IMR-90 (cell line): ENCODE measurements around the gene CLIC5. TPM values are rescaled to one million over a fixed set of nuclear protein-coding genes. Genes with fewer than 3 reads are reported as not detected.

Experiments used
- ATAC-seq: fragments of 200-7000 bp; cut with Tn5 transposase; 2 replicates; pipeline ENCODE4 v1.9.1; 2020; ENCODE audit warnings: low read depth, mild to moderate bottlenecking, moderate library complexity
- BruUV-seq: library from RNA; stranded (reverse); fragments of 400-500 nt; replicated peaks from 2 replicates; lab custom pipeline; 2021; lab: Mats Ljungman, UMichigan
- CTCF ChIA-PET: fragments of 300-600 bp; formaldehyde crosslinking; extraction: SDS; loops from one replicate; lab custom pipeline; 2021; ENCODE audit warnings: antibody characterized with exemption; lab: Yijun Ruan, JAX
- POLR2A ChIA-PET: fragments of 300-600 bp; sonication (Branson Sonifier 250); formaldehyde crosslinking; loops from one replicate; lab custom pipeline; 2022; ENCODE audit warnings: antibody characterized with exemption; ENCODE audit not compliant: unreplicated experiment; lab: Charles Lee
- DNase-seq: peaks from one replicate; pipeline ENCODE4 v3.0.0; 2013
- H2AFZ ChIP-seq: replicated peaks from 2 replicates; pipeline ENCODE3; 2013; ENCODE audit warnings: low read length, mild to moderate bottlenecking; ENCODE audit not compliant: poor library complexity
- H2AK5ac ChIP-seq: 2 replicates; pipeline ENCODE4 v1.6.1; 2013; ENCODE audit warnings: low read depth, low read length, inconsistent platforms
- H2AK9ac ChIP-seq: replicated peaks from 2 replicates; pipeline ENCODE3; 2013; ENCODE audit warnings: mild to moderate bottlenecking, low read depth, low read length, moderate library complexity; ENCODE audit not compliant: poor library complexity
- H2BK120ac ChIP-seq: 2 replicates; pipeline ENCODE4 v1.6.1; 2013; ENCODE audit warnings: low read depth, low read length, inconsistent platforms
- H2BK15ac ChIP-seq: 3 replicates; pipeline ENCODE4 v1.6.1; 2013; ENCODE audit warnings: low read depth, low read length, inconsistent platforms
- H2BK20ac ChIP-seq: 2 replicates; pipeline ENCODE4 v1.6.1; 2013; ENCODE audit warnings: low read depth, mild to moderate bottlenecking, inconsistent platforms, low read length, moderate library complexity
- H2BK5ac ChIP-seq: 2 replicates; pipeline ENCODE4 v1.6.1; 2013; ENCODE audit warnings: mild to moderate bottlenecking, low read depth, low read length, inconsistent platforms; ENCODE audit not compliant: poor library complexity, severe bottlenecking
- H3K14ac ChIP-seq: replicated peaks from 2 replicates; pipeline ENCODE4 v1.6.1; 2013; ENCODE audit warnings: low read depth, low read length, inconsistent platforms
- H3K18ac ChIP-seq: 2 replicates; pipeline ENCODE4 v1.6.1; 2013; ENCODE audit warnings: low read depth, low read length, control low read depth
- H3K23ac ChIP-seq: 2 replicates; pipeline ENCODE4 v1.6.1; 2013; ENCODE audit warnings: low read depth, low read length, inconsistent platforms
- H3K27ac ChIP-seq: 2 replicates; pipeline ENCODE4 v1.5.1; 2013; ENCODE audit warnings: mild to moderate bottlenecking, control low read depth, low read length; ENCODE audit not compliant: insufficient read depth
- H3K27me3 ChIP-seq: 2 replicates; pipeline ENCODE4 v1.6.1; 2013; ENCODE audit warnings: low read length; ENCODE audit not compliant: control insufficient read depth, insufficient read depth
- H3K36me3 ChIP-seq: 2 replicates; pipeline ENCODE4 v1.6.1; 2013; ENCODE audit warnings: low read length, mixed read lengths; ENCODE audit not compliant: control insufficient read depth, insufficient read depth
- H3K4ac ChIP-seq: 2 replicates; pipeline ENCODE4 v1.6.1; 2013; ENCODE audit warnings: low read depth, low read length, inconsistent platforms
- H3K4me1 ChIP-seq: 2 replicates; pipeline ENCODE4 v1.6.1; 2013; ENCODE audit warnings: low read length, mixed read lengths; ENCODE audit not compliant: control insufficient read depth, insufficient read depth
- H3K4me2 ChIP-seq: 2 replicates; pipeline ENCODE4 v1.6.1; 2013; ENCODE audit warnings: low read depth, mild to moderate bottlenecking, control low read depth, low read length, moderate library complexity
- H3K4me3 ChIP-seq: 2 replicates; pipeline ENCODE4 v1.5.1; 2013; ENCODE audit warnings: low read depth, mild to moderate bottlenecking, control low read depth, low read length, moderate library complexity; ENCODE audit not compliant: insufficient read depth
- H3K56ac ChIP-seq: 2 replicates; pipeline ENCODE4 v1.6.1; 2013; ENCODE audit warnings: low read length, inconsistent platforms; ENCODE audit not compliant: insufficient read depth; ENCODE audit errors: extremely low read depth
- H3K79me1 ChIP-seq, 2 experiments: 2 replicates each; pipeline ENCODE4 v1.6.1; 2013; ENCODE audit warnings: low read length in 2 of 2, inconsistent platforms in 1 of 2, low read depth in 1 of 2
- H3K9ac ChIP-seq: 2 replicates; pipeline ENCODE4 v1.6.1; 2013; ENCODE audit warnings: low read depth, low read length, control low read depth
- H3K9me1 ChIP-seq: 2 replicates; pipeline ENCODE4 v1.6.1; 2013; ENCODE audit warnings: low read length, inconsistent platforms; ENCODE audit not compliant: insufficient read depth
- H3K9me3 ChIP-seq: 2 replicates; pipeline ENCODE4 v1.6.1; 2013; ENCODE audit warnings: low read length; ENCODE audit not compliant: control insufficient read depth, insufficient read depth
- H4K20me1 ChIP-seq: 2 replicates; pipeline ENCODE4 v1.6.1; 2013; ENCODE audit warnings: low read length, inconsistent platforms; ENCODE audit not compliant: insufficient read depth
- H4K5ac ChIP-seq: 2 replicates; pipeline ENCODE4 v1.6.1; 2013; ENCODE audit warnings: mild to moderate bottlenecking, low read depth, low read length, control low read depth
- H4K8ac ChIP-seq, 2 experiments: 2 replicates each; pipeline ENCODE4 v1.6.1; 2013; ENCODE audit warnings: low read depth in 2 of 2, low read length in 2 of 2, control low read depth in 1 of 2, inconsistent platforms in 1 of 2
- H4K91ac ChIP-seq: 2 replicates; pipeline ENCODE4 v1.6.1; 2013; ENCODE audit warnings: low read depth, low read length, inconsistent platforms; ENCODE audit not compliant: insufficient read depth
- BHLHE40 ChIP-seq: fragments of 150-350 bp; IDR thresholded peaks from 2 replicates; pipeline ENCODE4 v1.6.1; 2016; ENCODE audit warnings: mild to moderate bottlenecking, low read depth, low read length
- CHD1 ChIP-seq: IDR thresholded peaks from 2 replicates; pipeline ENCODE4 v1.6.1; 2012; ENCODE audit warnings: low read depth, low read length, improper control_type of control experiment
- CTCF ChIP-seq: conservative IDR thresholded peaks from 2 replicates; pipeline ENCODE4 v1.5.1; 2012; ENCODE audit warnings: mild to moderate bottlenecking, low read depth, low read length, improper control_type of control experiment
- ELK1 ChIP-seq: fragments of 150-350 bp; IDR thresholded peaks from 2 replicates; pipeline ENCODE4 v1.6.1; 2016; ENCODE audit warnings: low read depth, mild to moderate bottlenecking, low read length, moderate library complexity, borderline replicate concordance
- FOS ChIP-seq: fragments of 150-350 bp; IDR thresholded peaks from 2 replicates; pipeline ENCODE4 v1.6.1; 2016; ENCODE audit warnings: low read depth, low read length
- MAFK ChIP-seq: IDR thresholded peaks from 2 replicates; pipeline ENCODE4 v1.6.1; 2012; ENCODE audit warnings: low read depth, low read length, improper control_type of control experiment
- MAZ ChIP-seq: IDR thresholded peaks from 2 replicates; pipeline ENCODE4 v1.6.1; 2012; ENCODE audit warnings: low read depth, mild to moderate bottlenecking, low read length, improper control_type of control experiment, moderate library complexity, borderline replicate concordance
- MXI1 ChIP-seq: IDR thresholded peaks from 2 replicates; pipeline ENCODE4 v1.6.1; 2012; ENCODE audit warnings: low read depth, mild to moderate bottlenecking, low read length, moderate library complexity, borderline replicate concordance
- NFE2L2 ChIP-seq: fragments of 150-350 bp; IDR thresholded peaks from 2 replicates; pipeline ENCODE4 v1.6.1; 2016; ENCODE audit warnings: low read depth, mild to moderate bottlenecking, low read length
- POLR2A ChIP-seq: IDR thresholded peaks from 2 replicates; pipeline ENCODE4 v1.6.1; 2012; ENCODE audit warnings: mild to moderate bottlenecking, low read depth, low read length
- RAD21 ChIP-seq: IDR thresholded peaks from 2 replicates; pipeline ENCODE4 v1.6.1; 2012; ENCODE audit warnings: low read length, improper control_type of control experiment
- RCOR1 ChIP-seq: IDR thresholded peaks from 2 replicates; pipeline ENCODE4 v1.6.1; 2012; ENCODE audit warnings: mild to moderate bottlenecking, low read length, improper control_type of control experiment; ENCODE audit not compliant: insufficient replicate concordance
- RFX5 ChIP-seq: IDR thresholded peaks from 2 replicates; pipeline ENCODE4 v1.8.0; 2012; ENCODE audit warnings: low read depth, mild to moderate bottlenecking, low read length, moderate library complexity
- SMC3 ChIP-seq: fragments of 150-350 bp; IDR thresholded peaks from 2 replicates; pipeline ENCODE4 v1.6.1; 2016; ENCODE audit warnings: low read depth, mild to moderate bottlenecking, antibody characterized with exemption, low read length, moderate library complexity
- USF2 ChIP-seq: fragments of 150-350 bp; IDR thresholded peaks from 2 replicates; pipeline ENCODE4 v1.6.1; 2017; ENCODE audit warnings: mild to moderate bottlenecking, antibody characterized with exemption, low read length, low read depth
- WGBS, 2 experiments: methylation state at CpG; one replicate each; pipeline versions ENCODE4 v1.1.5 to v1.1.7; 2013; ENCODE audit warnings: missing lambda C conversion rate in 2 of 2; ENCODE audit not compliant: insufficient read length in 1 of 2; ENCODE audit errors: extremely low coverage in 2 of 2; 5-methylcytosine and 5-hydroxymethylcytosine counted together
- dilution Hi-C: fragments of 300-500 bp; cut with HindIII; formaldehyde crosslinking; loops from one replicate; pipeline ENCODE4 v1.14.3; 2018; ENCODE audit warnings: low sequenced_read_pairs; ENCODE audit not compliant: unreplicated experiment
- in situ Hi-C: fragments of 300-500 bp; cut with MboI; formaldehyde crosslinking; loops from 3 replicates; pipeline ENCODE4 v1.14.3; 2019; ENCODE audit warnings: low sequenced_read_pairs, inconsistent platforms, mixed read lengths
- intact Hi-C: fragments of 100-400 bp; cut with micrococcal nuclease; formaldehyde crosslinking; loops from 2 replicates; pipeline ENCODE4 v1.10.0; 2022
- polyA plus RNA-seq, 3 experiments: library from polyadenylated mRNA; depleted of rRNA; stranded (reverse); fragments of >200 nt; gene quantifications; 2 replicates each; pipeline ENCODE4 v1.2.3, GENCODE V29; 2012; ENCODE audit warnings: low replicate concordance in 1 of 3
- total RNA-seq: library from RNA; depleted of rRNA; stranded (reverse); fragments of >200 nt; gene quantifications from 2 replicates; pipeline ENCODE4 v1.2.3, GENCODE V29; 2012

Gene CLIC5
- total and polyA plus RNA-seq, 2 of the 4 experiments (the other 2 are of a cell fraction), result not detected

- H2AFZ ChIP-seq, result no peak overlapping the region
- H3K27ac ChIP-seq, result no peak overlapping the region
- in situ Hi-C loops, result no loop called here
- H3K14ac ChIP-seq, result no peak overlapping the region
- H3K9me1 ChIP-seq, result no peaks in the 10 kb centered on the region
- H2BK20ac ChIP-seq, result no peak overlapping the region
- dilution Hi-C loops, result no loop called here
- H3K36me3 ChIP-seq, result no peaks in the 10 kb centered on the region
- TF ChIP-seq RAD21, result no peak
- no peak for TF ChIP-seq MAZ
- TF ChIP-seq NFE2L2, result no peak
- TF ChIP-seq MXI1, result no peak
- TF ChIP-seq USF2, result no peak
- TF ChIP-seq RCOR1, result no peak
- no peak for TF ChIP-seq SMC3
- TF ChIP-seq MAFK, result no peak
- TF ChIP-seq FOS, result no peak
- TF ChIP-seq CTCF, result no peak
- no peak for TF ChIP-seq BHLHE40
- TF ChIP-seq ELK1, result no peak
- TF ChIP-seq POLR2A, result no peak
- no peak for TF ChIP-seq CHD1
- TF ChIP-seq RFX5, result no peak
- ATAC-seq, result no peak
- H2AK9ac ChIP-seq, result no peak overlapping the region
- intact Hi-C loops, result no loop called here
- H2BK5ac ChIP-seq, result no peak overlapping the region
- H2BK120ac ChIP-seq, result no peak overlapping the region
- H3K9me3 ChIP-seq, result no peaks in the 10 kb centered on the region
- H3K4ac ChIP-seq, result no peak overlapping the region
- no peak overlapping the region for H3K4me3 ChIP-seq
- no peak overlapping the region for H4K8ac ChIP-seq
- H3K56ac ChIP-seq, result no peak overlapping the region
- no peak overlapping the region for H3K23ac ChIP-seq
- ChIA-PET POLR2A (no interaction called here), CTCF (no interaction called here)
- H3K4me2 ChIP-seq, result no peak overlapping the region
- no peak overlapping the region for H3K18ac ChIP-seq
- H3K27me3 ChIP-seq, result peaks cover 14% of the 10 kb centered on the region
- no peak overlapping the region for H4K91ac ChIP-seq
- no TSS peak for BruUV-seq
- H3K79me1 ChIP-seq, result no peaks in the 10 kb centered on the region
- H3K9ac ChIP-seq, result no peak overlapping the region
- H3K4me1 ChIP-seq, result no peaks in the 10 kb centered on the region
- no peak overlapping the region for H4K5ac ChIP-seq
- 83% methylated on average over 1 of the region's 4 CpGs; no CpG with 5 or more reads in 1 of the 2 experiments for WGBS, 2 experiments
- no peak for DNase-seq
- no peak overlapping the region for H2AK5ac ChIP-seq
- H4K20me1 ChIP-seq, result no peaks in the 10 kb centered on the region
- no peak overlapping the region for H2BK15ac ChIP-seq
Observed at GRCh38 chr6:45884336-45884735, 131.3 kb downstream of the CLIC5 start.
